Stimulated activated naive CD4-positive, alpha-beta T cell treated with Interleukin-2 at 50 U/mL for 16 hours (primary cell): ENCODE data around the gene ACAN.

ENCODE experiments used
- DNase-seq: peaks from one replicate; lab custom pipeline; 2025; lab: John Stamatoyannopoulos, UW

The ACAN gene

GRCh38 chr15:88902846-88903245, 99.6 kb downstream of the ACAN start:
- no peak for DNase-seq

- DNase-seq: no peak
These were observed 101.0 kb downstream of the ACAN start for GRCh38 chr15:88904257-88904623.

DNA sequence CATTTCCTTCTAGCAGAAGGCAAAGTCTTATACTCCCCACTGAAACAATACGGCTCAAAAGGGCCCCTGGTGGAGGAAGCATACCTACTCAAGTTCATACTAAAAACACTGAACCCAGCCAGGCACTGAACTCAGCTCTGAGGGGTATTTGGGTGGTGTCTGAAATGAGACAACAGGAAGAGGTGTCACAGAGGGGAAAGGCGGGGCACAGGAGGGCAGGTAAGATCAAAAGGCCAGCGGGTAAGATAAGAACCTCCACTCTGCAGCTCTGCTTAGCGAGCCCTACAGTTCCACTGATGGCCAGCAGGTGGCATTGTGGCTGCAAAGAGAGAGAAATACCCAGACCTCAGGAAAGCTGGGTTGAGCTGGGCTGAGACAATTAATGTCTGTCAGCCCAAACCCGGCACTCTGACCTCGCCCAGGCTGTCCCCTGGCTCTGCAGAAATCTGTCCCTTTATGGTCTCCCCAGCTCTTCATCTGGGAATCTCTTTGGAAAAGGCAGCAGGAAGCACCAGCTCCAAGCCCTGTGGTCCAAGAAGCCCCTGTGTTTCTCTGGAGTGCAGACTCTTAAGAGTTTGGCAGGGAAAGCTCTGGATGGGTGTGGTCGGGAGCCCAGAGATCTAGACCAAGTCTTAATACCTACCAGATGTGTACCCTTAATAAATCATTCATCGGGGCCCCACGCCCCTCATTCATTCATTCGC, 101.5 kb downstream of the ACAN start:
- peak; percentile 85 for DNase-seq

- no peak for DNase-seq
These were observed 102.3 kb downstream of the ACAN start for GRCh38 chr15:88905576-88905975.

GRCh38 chr15:88906130-88906529, 102.9 kb downstream of the ACAN start:
- DNase-seq: no peak

- no peak for DNase-seq
These were observed 103.3 kb downstream of the ACAN start for GRCh38 chr15:88906551-88906950.

GRCh38 chr15:88907111-88907510, 103.9 kb downstream of the ACAN start:
- DNase-seq: no peak

- no peak for DNase-seq
These were observed 104.9 kb downstream of the ACAN start for GRCh38 chr15:88908123-88908522.

DNA sequence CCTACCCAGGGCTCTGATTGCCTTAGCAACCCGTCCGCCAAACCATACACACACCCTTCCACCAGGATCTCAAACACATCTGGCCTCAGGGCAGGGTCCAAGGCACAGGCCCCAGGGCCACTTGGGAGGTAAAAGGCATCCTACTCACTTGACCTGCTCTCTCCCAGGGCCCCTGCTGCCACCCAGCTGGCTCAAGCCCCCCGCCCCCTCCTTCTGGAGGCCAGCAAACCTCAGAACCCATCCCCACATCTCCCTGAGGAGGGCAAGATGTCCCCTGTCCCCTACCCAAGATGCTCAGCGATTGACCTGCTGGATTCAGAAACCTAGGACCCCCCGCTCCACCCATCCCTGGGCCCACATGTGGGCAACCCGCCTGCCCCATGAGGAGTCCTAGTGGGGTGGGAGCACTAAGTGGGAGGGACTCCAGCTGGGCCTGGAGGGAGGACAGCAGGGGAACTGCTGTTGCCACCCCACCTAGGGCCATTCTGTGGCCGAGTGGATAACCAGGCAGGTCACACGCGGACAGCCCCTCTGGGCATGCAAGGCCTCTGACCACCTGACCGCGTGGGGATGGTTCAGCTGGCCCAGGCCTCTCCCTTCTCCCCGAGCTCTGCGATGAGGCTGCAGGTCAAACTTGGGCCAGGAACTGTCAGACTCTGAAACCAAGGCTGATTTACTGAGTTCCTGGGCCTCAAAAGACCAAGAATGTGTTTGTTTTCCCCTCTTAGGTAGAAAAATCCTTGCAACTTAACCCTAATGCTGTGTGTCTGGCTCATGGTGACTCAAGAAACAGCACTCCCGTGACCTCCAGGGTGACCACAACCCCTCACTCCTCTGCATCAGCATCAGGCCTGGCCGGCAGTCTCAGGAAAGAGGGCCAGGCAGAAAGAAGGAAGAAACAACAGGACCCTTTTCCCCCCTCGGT, 105.7 kb downstream of the ACAN start:
- no peak for DNase-seq

GRCh38 chr15:88909956-88910831, 107.0 kb downstream of the ACAN start:
- DNase-seq: no peak

DNA sequence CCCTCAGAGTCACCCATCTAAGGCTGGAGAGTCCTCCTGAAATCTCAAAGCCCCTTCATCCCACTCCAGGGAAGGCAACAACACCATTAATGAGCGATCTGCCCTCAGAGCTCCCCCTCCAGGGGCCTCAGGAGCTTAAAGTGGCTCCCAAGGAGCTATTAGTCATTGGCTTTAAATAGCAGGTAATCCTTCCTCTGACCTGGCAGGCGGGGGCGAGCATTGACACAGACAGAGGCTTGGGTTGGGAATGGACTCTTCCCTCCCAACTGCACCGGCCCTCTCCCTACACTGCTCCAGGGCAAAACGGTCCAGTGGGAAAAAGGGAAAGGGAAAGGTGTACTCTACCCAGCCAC, 108.5 kb downstream of the ACAN start:
- DNase-seq: no peak

DNA sequence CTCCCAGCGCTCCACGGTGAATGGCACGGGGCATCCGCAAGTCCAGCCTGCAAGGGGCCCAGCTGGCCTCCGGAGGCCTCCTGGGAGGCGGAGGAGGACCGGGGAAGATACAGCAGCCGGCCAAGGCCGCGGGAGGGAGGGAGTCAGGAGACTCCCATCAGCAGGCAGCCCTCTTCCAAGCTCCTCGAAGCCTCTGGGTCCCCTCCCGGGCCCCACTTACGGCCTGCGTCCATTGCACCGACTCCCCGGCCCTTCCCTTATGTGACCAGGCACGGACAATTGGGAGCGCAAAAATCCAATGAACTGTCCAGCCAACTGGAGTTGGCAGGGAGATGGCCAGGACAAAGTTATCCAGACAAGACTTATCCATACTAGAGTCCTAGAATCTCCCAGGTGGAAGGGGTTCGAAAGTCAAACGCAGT, 109.3 kb downstream of the ACAN start:
- DNase-seq: no peak

GRCh38 chr15:88913017-88913849, 110.0 kb downstream of the ACAN start, which contains the start of gene MFGE8:
MFGE8 (minus strand) TSS chr15:88913379; CDS start chr15:88913319, 60 bp downstream.
- peak; percentile 73 for DNase-seq

- DNase-seq: no peak
These were observed 110.6 kb downstream of the ACAN start for GRCh38 chr15:88913850-88914169.

- no peak for DNase-seq
These were observed 112.1 kb downstream of the ACAN start for GRCh38 chr15:88915354-88915753.

DNA sequence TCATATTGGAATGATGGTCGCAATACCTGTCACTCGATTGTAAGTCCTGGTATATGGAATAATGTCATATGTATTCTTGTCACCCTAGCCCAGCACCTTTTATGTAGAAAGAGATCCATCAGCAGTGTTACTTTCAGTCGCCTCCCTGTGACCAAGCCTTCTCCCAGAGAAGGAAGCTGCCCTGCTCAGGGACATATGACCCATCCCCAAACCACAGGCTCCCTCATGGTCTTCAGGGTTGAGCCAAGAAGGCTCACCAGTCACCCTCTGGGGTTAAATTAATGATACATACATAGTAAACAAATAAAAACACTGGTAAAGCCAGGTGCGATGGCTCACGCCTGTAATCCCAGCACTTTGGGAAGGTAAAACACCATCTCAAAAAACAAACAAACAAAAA, 114.5 kb downstream of the ACAN start:
- DNase-seq: no peak

DNA sequence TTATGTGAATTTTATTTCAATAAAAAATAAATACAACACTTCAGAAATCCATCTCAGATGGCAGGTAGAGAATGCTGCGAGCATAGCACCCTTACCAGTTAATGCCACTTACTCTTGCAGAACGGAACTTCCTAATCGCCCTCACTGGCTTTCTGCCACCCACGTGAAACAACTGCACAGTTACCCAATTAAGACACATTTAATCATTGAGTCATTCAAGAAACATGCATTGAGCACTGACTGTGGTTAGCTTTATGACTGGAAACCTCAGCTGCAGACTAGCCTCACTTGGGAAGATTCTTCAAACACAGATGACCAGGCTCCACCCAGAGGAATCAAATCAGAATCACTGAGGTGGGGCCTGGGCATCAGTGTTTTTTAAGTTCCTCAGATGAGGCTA, 115.5 kb downstream of the ACAN start:
- DNase-seq: peak; percentile 45

GRCh38 chr15:88920186-88920891, 117.1 kb downstream of the ACAN start:
- DNase-seq: no peak

- peak; percentile 28 for DNase-seq
These were observed 117.7 kb downstream of the ACAN start for GRCh38 chr15:88920892-88921435.
